UCSD-AML1 (cell line): ENCODE results near the gene ACOX1.

ENCODE experiments used
- DNase-seq: peaks from one replicate; lab custom pipeline; 2025; ENCODE audit not compliant: unreplicated experiment; lab: John Stamatoyannopoulos, UW

Gene ACOX1

GRCh38 chr17:75978938-75979704 lies at the start of gene ACOX1, which contains the start of gene TEN1:
TSS of gene ACOX1 (minus strand) at chr17:75979166. CDS start at chr17:75979073, 93 bp downstream.
TSS of gene TEN1 (plus strand) at chr17:75979240. CDS start at chr17:75986193, 6,953 bp downstream.
- DNase-seq: peak; percentile 97

- no peak for DNase-seq
These were observed 48.3 kb upstream of the ACOX1 start, which contains the start of gene EVPL for GRCh38 chr17:76027159-76027839. TSS of gene EVPL (minus strand) at chr17:76027306. CDS start at chr17:76027198, 108 bp downstream.

- DNase-seq: no peak
These were observed 47.8 kb upstream of the ACOX1 start for GRCh38 chr17:76026714-76027158.

- DNase-seq: no peak
These were observed 46.3 kb upstream of the ACOX1 start for GRCh38 chr17:76025294-76025693.

GRCh38 chr17:76024353-76024752 lies 45.4 kb upstream of the ACOX1 start:
- no peak for DNase-seq

- no peak for DNase-seq
These were observed 44.9 kb upstream of the ACOX1 start for GRCh38 chr17:76023900-76024237.

GRCh38 chr17:76022973-76023899 lies 44.3 kb upstream of the ACOX1 start:
- no peak for DNase-seq

- no peak for DNase-seq
These were observed 43.3 kb upstream of the ACOX1 start for GRCh38 chr17:76022285-76022684.

- no peak for DNase-seq
These were observed 41.0 kb upstream of the ACOX1 start for GRCh38 chr17:76019833-76020467.

- DNase-seq: no peak
These were observed 39.8 kb upstream of the ACOX1 start for GRCh38 chr17:76018801-76019200.

GRCh38 chr17:76018340-76018680 lies 39.3 kb upstream of the ACOX1 start:
- no peak for DNase-seq

GRCh38 chr17:76017481-76018339 lies 38.7 kb upstream of the ACOX1 start:
- no peak for DNase-seq

GRCh38 chr17:76014925-76015261 lies 35.9 kb upstream of the ACOX1 start:
- DNase-seq: no peak

- DNase-seq: peak; percentile 73
These were observed 35.3 kb upstream of the ACOX1 start for GRCh38 chr17:76014100-76014924.

GRCh38 chr17:76013377-76013932 lies 34.5 kb upstream of the ACOX1 start:
- no peak for DNase-seq

GRCh38 chr17:76011951-76012350 lies 33.0 kb upstream of the ACOX1 start:
- DNase-seq: no peak

GRCh38 chr17:76009969-76010661 lies 31.1 kb upstream of the ACOX1 start:
- DNase-seq: peak; percentile 19

GRCh38 chr17:76009447-76009846 lies 30.5 kb upstream of the ACOX1 start:
- no peak for DNase-seq
